SK-N-SH treated with all-trans-retinoic acid at 6 μM for 48 hours (cell line): ENCODE data around the gene CHD3.

Source experiments
- ATAC-seq: fragments of 200-7000 bp; cut with Tn5 transposase; 3 replicates; pipeline ENCODE4 v1.9.1; 2020; ENCODE audit warnings: mild to moderate bottlenecking, moderate library complexity
- ARNTL ChIP-seq: fragments of 450-650 bp; formaldehyde crosslinking; IDR thresholded peaks from 2 replicates; pipeline ENCODE4 v1.5.0; 2020; ENCODE audit warnings: low read depth, mild to moderate bottlenecking, moderate library complexity, borderline replicate concordance
- BACH2 ChIP-seq: fragments of 250-450 bp; sonication (Bioruptor Pico); IDR thresholded peaks from 2 replicates; pipeline ENCODE4 v1.9.0; 2021; ENCODE audit warnings: mild to moderate bottlenecking, borderline replicate concordance
- CREB5 ChIP-seq: fragments of 250-450 bp; sonication (Bioruptor Pico); IDR thresholded peaks from 2 replicates; pipeline ENCODE4 v1.5.1; 2020; ENCODE audit warnings: low read depth, mild to moderate bottlenecking, moderate library complexity
- CSDC2 ChIP-seq: fragments of 250-450 bp; sonication (Bioruptor Pico); IDR thresholded peaks from 2 replicates; pipeline ENCODE4 v1.5.0; 2020; ENCODE audit warnings: mild to moderate bottlenecking, moderate library complexity
- CSRNP3 ChIP-seq: fragments of 250-450 bp; sonication (Bioruptor Pico); IDR thresholded peaks from 2 replicates; pipeline ENCODE4 v1.5.1; 2021; ENCODE audit warnings: mild to moderate bottlenecking, moderate library complexity
- ESRRG ChIP-seq: fragments of 250-450 bp; sonication (Bioruptor Pico); IDR thresholded peaks from 2 replicates; pipeline ENCODE4 v1.6.1; 2021; ENCODE audit warnings: mild to moderate bottlenecking
- GLIS3 ChIP-seq: fragments of 250-450 bp; sonication (Bioruptor Pico); IDR thresholded peaks from 2 replicates; pipeline ENCODE4 v1.5.0; 2020; ENCODE audit warnings: mild to moderate bottlenecking, moderate library complexity
- ISL1 ChIP-seq: fragments of 250-450 bp; sonication (Bioruptor Pico); IDR thresholded peaks from 2 replicates; pipeline ENCODE4 v2.1.2; 2022; ENCODE audit warnings: mild to moderate bottlenecking, moderate library complexity
- OSR1 ChIP-seq: fragments of 250-450 bp; sonication (Bioruptor Pico); IDR thresholded peaks from 2 replicates; pipeline ENCODE4 v1.8.0; 2022; ENCODE audit warnings: moderate library complexity, mild to moderate bottlenecking, inconsistent platforms
- PATZ1 ChIP-seq: fragments of 250-450 bp; sonication (Bioruptor Pico); IDR thresholded peaks from 2 replicates; pipeline ENCODE4 v1.8.0; 2020; ENCODE audit warnings: mild to moderate bottlenecking, moderate library complexity, borderline replicate concordance
- POU6F1 ChIP-seq: fragments of 250-450 bp; sonication (Bioruptor Pico); IDR thresholded peaks from 2 replicates; pipeline ENCODE4 v1.8.0; 2021; ENCODE audit warnings: low read depth, mild to moderate bottlenecking, moderate library complexity, borderline replicate concordance
- RARB ChIP-seq: fragments of 250-450 bp; sonication (Bioruptor Pico); IDR thresholded peaks from 2 replicates; pipeline ENCODE4 v1.8.0; 2021; ENCODE audit warnings: mild to moderate bottlenecking, moderate library complexity
- SNAI2 ChIP-seq: fragments of 250-450 bp; sonication (Bioruptor Pico); IDR thresholded peaks from 2 replicates; pipeline ENCODE4 v1.5.0; 2020; ENCODE audit warnings: mild to moderate bottlenecking, moderate library complexity
- TCF4 ChIP-seq: fragments of 250-450 bp; sonication (Bioruptor Pico); IDR thresholded peaks from 2 replicates; pipeline ENCODE4 v1.8.0; 2021; ENCODE audit warnings: mild to moderate bottlenecking, moderate library complexity, borderline replicate concordance
- TOX ChIP-seq: fragments of 250-450 bp; sonication (Bioruptor Pico); IDR thresholded peaks from 2 replicates; pipeline ENCODE4 v1.8.0; 2021; ENCODE audit warnings: mild to moderate bottlenecking, moderate library complexity, borderline replicate concordance
- TSHZ2 ChIP-seq: fragments of 250-450 bp; sonication (Bioruptor Pico); IDR thresholded peaks from 2 replicates; pipeline ENCODE4 v1.5.0; 2020; ENCODE audit warnings: mild to moderate bottlenecking, moderate library complexity
- ZC3H10 ChIP-seq: fragments of 250-450 bp; sonication (Bioruptor Pico); IDR thresholded peaks from 2 replicates; pipeline ENCODE4 v1.5.1; 2021; ENCODE audit warnings: mild to moderate bottlenecking, moderate library complexity
- ZFP3 ChIP-seq: fragments of 250-450 bp; sonication (Bioruptor Pico); IDR thresholded peaks from 2 replicates; pipeline ENCODE4 v1.5.0; 2020; ENCODE audit warnings: mild to moderate bottlenecking, moderate library complexity
- ZFP30 ChIP-seq: fragments of 450-650 bp; formaldehyde crosslinking; IDR thresholded peaks from 2 replicates; pipeline ENCODE4 v1.5.0; 2022; ENCODE audit warnings: mild to moderate bottlenecking, moderate library complexity
- ZNF565 ChIP-seq: fragments of 450-650 bp; formaldehyde crosslinking; conservative IDR thresholded peaks from 2 replicates; pipeline ENCODE4 v1.5.0; 2020; ENCODE audit warnings: low read depth, mild to moderate bottlenecking, moderate library complexity
- ZNF70 ChIP-seq: fragments of 450-650 bp; formaldehyde crosslinking; IDR thresholded peaks from 2 replicates; pipeline ENCODE4 v1.5.0; 2020; ENCODE audit warnings: mild to moderate bottlenecking, moderate library complexity
- ZNF8 ChIP-seq: fragments of 450-650 bp; formaldehyde crosslinking; IDR thresholded peaks from 2 replicates; pipeline ENCODE4 v1.5.0; 2020; ENCODE audit warnings: mild to moderate bottlenecking, moderate library complexity

Gene CHD3

GRCh38 chr17:7848131-7848579 lies 40.4 kb upstream of the CHD3 start:
- ATAC-seq: no peak
- TF ChIP-seq PATZ1 (no peak), ZNF8 (no peak), BACH2 (CRISPR knock-in tag) (no peak), ZC3H10 (CRISPR knock-in tag) (no peak), SNAI2 (CRISPR knock-in tag) (no peak), CSRNP3 (no peak), ZFP30 (no peak), ARNTL (CRISPR knock-in tag) (no peak), ZNF565 (CRISPR knock-in tag) (no peak), ZFP3 (CRISPR knock-in tag) (no peak), ZNF70 (CRISPR knock-in tag) (no peak), OSR1 (CRISPR knock-in tag) (no peak), POU6F1 (no peak)
- TF ChIP-seq, all 23 proteins: peak for 0

- no peak for TF ChIP-seq TOX (CRISPR knock-in tag)
- TF ChIP-seq ZNF8: no peak
- no peak for TF ChIP-seq ZC3H10 (CRISPR knock-in tag)
- TF ChIP-seq SNAI2 (CRISPR knock-in tag): no peak
- no peak for TF ChIP-seq ISL1 (CRISPR knock-in tag)
- no peak for TF ChIP-seq ARNTL (CRISPR knock-in tag)
- no peak for TF ChIP-seq PATZ1
- TF ChIP-seq GLIS3 (CRISPR knock-in tag): no peak
- TF ChIP-seq CREB5 (CRISPR knock-in tag): no peak
- TF ChIP-seq ZNF70 (CRISPR knock-in tag): no peak
- no peak for TF ChIP-seq ESRRG (CRISPR knock-in tag)
- no peak for TF ChIP-seq ZNF565 (CRISPR knock-in tag)
- TF ChIP-seq OSR1 (CRISPR knock-in tag): no peak
- no peak for TF ChIP-seq ZFP30
- no peak for TF ChIP-seq CSDC2 (CRISPR knock-in tag)
- TF ChIP-seq, all 23 proteins: peak for 0
- ATAC-seq: no peak
Observed at GRCh38 chr17:7848739-7849129, 39.9 kb upstream of the CHD3 start.

- no peak for ATAC-seq
- TF ChIP-seq OSR1 (CRISPR knock-in tag) (no peak), ARNTL (CRISPR knock-in tag) (no peak), TSHZ2 (CRISPR knock-in tag) (no peak), ZFP3 (CRISPR knock-in tag) (no peak), ZNF565 (CRISPR knock-in tag) (no peak), ISL1 (CRISPR knock-in tag) (no peak), CREB5 (CRISPR knock-in tag) (no peak), ESRRG (CRISPR knock-in tag) (no peak), TCF4 (CRISPR knock-in tag) (no peak), RARB (CRISPR knock-in tag) (no peak), POU6F1 (no peak)
Observed at GRCh38 chr17:7849130-7849750, 39.3 kb upstream of the CHD3 start.
